ENCODE results near the gene PSD4.

PSD4 gene

DNA sequence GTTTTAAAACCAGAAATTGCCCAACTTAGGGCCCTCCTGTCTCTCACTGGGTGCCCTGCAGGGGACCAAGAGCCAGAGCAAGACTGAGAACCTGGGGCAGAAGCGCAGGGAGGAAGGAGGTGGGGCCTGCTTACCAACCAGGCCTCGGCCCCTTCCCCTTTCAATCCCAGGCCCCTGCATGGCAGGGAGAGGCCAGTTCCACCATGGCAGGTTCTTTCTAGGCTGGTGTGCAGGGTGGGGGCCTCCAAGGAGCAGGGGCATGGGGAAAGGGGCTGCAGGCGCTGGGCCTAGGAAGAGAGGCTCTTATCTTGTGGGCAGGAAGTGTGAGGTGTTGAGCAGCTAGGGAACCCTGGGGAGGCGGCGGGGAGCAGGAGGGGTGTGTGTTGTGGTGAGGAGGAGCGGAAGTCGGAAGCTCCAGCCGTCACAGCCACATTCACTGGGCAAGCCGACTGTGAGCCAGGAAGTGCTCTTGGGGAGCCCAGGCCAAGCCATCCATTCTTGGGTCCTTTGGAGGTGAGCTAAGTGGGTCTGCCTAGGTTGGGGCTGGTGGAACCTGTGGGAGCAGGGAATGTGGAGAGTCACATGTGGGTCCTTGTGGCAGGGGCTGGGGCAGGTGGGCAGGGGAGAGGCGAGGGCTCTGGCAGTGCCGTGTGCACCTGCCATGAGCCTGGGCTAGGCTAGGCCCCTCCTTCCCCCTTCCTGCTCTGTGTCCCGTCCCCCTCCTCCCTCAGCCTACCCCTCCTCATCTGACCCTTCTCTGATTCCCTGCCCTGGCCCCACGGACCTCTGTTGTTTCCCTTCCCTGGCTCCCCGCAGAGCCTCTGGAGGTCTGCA, at the start of gene PSD4:
Gene PSD4, plus strand, starts transcription at position 430 of the 834 bp plus-strand sequence. CDS start 8,486 bp downstream, outside the sequence.
- peak; percentile 78 for DNase-seq

DNA sequence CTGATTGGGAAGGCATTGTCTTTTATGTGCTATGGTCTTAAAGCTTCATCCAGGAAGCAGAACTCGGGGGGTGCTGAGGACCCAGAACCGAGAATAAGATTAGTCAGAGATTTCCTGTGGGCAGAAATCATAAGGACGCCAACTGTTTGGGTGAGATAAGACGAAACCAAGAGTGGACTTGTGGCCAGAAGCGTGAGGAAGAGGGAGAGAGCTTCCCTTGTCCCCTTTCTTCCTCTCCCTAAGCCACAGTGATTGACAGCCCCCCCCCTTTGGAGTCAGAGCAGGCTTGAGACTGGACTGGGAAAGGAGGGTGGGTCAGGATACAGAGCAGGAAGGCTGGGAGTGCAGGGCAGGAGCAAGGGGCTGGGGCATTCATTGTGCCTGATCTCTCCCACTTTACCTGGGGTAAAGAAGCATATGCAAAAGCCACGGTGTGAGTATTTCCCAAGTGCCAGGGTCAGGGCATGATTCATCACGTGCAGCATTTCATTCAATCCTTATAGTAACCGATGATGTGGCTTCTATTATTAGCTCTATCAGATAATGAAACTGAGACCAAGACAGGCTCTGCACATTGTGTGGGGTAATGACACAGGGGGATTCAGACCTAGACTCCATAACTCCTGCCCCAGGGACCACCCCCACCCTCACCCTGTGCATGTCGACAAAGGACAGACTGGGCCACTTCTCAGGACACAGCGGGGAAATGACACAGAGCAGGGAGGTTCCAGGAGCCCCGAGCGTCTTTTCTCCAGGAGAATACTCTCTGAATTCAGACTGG, 49.4 kb upstream of the PSD4 start:
- peak; percentile 34 for DNase-seq

DNA sequence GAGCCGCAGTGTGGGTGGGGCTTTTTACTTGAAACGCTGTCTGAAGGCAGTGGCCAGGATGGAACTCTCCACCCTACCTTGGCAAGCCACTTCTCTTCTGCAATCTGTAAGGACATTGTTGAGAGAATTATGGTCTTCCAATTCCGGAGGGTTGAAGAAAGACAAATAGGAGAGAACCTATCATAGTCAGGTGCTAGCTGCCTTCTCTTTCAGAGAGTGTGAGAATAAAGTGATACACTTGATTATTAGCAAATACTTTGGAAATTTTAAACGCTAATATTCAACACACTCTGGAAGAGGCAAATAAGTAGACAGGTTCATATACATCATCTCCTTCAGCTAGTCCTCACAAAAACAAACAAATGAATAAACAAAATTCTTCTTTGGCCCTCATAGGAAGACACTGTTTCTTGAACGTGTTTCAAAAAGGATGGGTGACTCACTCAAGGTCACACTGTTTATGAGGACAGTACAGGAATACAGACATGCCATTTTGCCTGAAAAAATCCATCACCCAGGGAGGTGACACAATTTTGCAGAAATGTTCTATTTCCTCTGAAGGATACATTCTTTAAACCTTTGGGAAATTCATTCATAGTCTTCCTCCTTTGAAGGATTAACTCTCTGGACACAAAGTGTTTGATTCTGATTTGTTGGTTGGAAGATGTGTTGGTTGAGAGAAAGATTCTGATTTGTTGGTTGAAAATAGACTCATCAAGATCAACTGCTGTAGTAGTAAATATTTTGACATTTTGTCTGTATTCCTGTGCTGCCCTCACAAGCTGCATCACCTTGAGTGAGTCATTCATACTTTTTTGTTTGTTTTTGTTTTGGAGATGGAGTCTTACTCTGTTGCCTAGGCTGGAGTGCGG, 48.6 kb upstream of the PSD4 start:
- no peak for DNase-seq

DNA sequence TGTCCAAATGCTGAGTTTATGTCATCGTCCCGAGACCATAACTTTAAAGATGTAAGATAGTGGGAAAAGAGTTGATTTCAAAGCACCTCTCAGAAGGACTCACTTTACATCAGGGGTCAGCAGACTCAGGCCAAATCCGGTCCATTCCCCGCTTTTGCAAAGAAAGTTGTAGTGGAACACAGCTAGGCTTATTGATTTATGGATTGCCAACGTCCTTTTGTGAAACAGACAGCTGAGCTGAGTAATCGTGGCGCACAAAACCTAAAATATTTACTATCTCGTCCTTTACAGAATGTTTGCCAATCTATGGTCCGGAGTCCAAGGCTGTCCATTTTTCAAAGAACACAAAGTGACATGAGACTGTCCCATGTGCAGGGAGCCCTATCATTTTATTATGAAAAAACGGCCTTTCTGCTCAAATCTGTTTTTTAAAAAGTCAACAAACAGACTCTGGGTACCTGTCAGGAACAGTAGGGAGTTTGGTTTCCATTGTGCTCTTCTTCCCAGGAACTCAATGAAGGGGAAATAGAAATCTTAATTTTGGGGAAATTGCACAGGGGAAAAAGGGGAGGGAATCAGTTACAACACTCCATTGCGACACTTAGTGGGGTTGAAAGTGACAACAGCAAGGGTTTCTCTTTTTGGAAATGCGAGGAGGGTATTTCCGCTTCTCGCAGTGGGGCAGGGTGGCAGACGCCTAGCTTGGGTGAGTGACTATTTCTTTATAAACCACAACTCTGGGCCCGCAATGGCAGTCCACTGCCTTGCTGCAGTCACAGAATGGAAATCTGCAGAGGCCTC, 46.7 kb upstream of the PSD4 start, which contains the start of gene IL1RN:
Gene IL1RN, plus strand, starts transcription at position 754 of the 801 bp plus-strand sequence. Its CDS starts 27 bp downstream, at position 781.
- peak; percentile 75 for DNase-seq

DNA sequence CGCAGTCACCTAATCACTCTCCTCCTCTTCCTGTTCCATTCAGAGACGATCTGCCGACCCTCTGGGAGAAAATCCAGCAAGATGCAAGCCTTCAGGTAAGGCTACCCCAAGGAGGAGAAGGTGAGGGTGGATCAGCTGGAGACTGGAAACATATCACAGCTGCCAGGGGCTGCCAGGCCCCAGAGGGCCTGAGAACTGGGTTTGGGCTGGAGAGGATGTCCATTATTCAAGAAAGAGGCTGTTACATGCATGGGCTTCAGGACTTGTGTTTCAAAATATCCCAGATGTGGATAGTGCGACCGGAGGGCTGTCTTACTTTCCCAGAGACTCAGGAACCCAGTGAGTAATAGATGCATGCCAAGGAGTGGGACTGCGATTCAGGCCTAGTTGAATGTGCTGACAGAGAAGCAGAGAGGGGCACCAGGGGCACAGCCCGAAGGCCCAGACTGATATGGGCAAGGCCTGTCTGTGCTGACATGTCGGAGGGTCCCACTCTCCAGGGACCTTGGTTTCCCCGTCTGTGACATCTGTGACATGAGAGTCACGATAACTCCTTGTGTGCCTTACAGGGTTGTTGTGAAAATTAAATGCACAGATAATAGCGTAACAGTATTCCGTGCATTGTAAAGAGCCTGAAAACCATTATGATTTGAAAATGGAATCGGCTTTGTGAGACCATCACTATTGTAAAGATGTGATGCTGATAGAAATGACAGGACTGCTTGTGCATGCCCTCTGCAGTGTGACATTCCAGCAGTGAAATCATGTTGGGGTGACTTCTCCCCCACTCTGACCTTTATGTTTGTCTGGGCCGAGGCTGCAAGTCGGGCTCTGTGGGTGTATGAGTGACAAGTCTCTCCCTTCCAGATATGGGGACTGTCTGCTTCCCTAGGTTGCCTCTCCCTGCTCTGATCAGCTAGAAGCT, 45.9 kb upstream of the PSD4 start:
- DNase-seq: no peak

DNA sequence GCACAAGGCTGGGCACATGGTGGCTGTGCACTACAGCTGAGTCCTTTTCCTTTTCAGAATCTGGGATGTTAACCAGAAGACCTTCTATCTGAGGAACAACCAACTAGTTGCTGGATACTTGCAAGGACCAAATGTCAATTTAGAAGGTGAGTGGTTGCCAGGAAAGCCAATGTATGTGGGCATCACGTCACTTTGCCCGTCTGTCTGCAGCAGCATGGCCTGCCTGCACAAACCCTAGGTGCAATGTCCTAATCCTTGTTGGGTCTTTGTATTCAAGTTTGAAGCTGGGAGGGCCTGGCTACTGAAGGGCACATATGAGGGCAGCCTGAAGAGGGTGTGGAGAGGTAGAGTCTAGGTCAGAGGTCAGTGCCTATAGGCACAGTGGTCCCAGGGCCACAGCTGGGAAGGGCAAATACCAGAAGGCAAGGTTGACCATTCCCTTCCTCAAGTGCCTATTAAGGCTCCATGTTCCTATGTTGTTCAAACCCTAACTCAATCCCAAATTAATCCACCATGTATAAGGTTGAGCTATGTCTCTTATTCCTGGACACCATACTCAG, 44.2 kb upstream of the PSD4 start:
- no peak for DNase-seq

DNA sequence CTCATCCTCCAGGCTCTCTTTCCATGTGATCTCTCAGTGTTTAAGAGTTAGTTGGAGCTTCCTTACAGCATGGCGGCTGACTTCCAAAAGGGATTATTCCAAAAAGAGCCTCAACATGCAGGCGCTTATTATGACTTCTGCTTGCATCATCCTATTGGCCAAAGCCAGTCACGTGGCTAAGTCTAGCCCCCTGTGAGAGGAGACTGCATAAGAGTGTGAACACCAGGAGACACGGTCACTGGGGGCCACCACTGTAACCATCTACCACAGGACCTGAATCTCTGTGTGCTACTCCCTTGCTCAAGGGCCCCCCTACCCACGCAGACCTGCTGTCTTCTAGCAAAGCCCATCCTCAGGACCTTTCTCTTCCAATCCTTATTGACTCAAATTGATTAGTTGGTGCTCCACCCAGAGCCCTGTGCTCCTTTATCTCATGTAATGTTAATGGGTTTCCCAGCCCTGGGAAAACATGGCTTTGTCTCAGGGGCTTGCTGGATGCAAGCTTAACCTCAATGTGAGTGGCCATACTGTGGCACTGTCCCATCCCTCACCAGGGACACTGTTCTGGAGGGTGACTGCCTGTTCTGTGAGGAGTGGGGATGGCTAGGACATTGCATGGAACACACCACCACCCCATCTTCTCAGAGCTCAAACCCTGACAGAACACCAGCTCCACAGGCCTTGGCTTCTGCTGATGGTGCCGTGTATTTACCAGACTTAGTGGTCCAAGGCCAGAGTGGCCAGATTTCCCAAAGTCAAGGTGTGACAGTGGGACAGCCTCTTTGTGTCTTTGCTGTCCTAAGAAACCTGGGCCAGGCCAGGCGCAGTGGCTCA, 42.2 kb upstream of the PSD4 start:
- no peak for DNase-seq

DNA sequence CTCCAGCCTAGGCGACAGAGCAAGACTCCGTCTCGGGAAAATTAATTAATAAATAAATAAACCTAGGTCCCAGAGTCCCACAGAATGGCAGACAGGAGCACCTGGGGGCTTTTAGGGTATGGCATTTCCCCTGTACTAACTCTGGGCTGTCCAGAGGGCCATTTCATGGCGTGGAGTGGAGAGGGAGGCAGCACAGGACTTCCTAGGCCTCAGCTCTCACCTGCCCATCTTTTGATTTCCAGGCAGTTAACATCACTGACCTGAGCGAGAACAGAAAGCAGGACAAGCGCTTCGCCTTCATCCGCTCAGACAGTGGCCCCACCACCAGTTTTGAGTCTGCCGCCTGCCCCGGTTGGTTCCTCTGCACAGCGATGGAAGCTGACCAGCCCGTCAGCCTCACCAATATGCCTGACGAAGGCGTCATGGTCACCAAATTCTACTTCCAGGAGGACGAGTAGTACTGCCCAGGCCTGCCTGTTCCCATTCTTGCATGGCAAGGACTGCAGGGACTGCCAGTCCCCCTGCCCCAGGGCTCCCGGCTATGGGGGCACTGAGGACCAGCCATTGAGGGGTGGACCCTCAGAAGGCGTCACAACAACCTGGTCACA, 41.3 kb upstream of the PSD4 start:
- no peak for DNase-seq

DNA sequence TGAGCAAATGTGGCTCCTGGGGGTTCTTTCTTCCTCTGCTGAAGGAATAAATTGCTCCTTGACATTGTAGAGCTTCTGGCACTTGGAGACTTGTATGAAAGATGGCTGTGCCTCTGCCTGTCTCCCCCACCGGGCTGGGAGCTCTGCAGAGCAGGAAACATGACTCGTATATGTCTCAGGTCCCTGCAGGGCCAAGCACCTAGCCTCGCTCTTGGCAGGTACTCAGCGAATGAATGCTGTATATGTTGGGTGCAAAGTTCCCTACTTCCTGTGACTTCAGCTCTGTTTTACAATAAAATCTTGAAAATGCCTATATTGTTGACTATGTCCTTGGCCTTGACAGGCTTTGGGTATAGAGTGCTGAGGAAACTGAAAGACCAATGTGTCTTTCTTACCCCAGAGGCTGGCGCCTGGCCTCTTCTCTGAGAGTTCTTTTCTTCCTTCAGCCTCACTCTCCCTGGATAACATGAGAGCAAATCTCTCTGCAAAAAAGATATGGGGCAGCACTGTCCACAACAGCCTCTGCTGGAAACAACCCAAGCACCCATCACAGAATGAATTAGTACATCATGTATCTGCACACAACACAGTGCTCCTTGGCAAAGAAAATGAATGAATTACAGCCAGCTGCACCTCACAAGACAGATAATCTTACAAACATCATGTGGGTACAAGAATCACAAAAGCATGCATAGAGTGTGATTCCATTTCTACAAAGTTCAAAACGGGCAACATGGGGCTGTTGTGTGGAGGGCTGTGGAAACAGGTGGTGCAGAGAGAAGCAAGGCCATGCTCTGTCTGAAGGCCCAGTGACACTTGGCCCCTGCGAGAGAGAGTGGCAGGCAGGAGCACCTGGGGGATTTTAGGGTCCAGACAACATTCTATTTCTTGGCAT, 39.8 kb upstream of the PSD4 start:
- no peak for DNase-seq

DNA sequence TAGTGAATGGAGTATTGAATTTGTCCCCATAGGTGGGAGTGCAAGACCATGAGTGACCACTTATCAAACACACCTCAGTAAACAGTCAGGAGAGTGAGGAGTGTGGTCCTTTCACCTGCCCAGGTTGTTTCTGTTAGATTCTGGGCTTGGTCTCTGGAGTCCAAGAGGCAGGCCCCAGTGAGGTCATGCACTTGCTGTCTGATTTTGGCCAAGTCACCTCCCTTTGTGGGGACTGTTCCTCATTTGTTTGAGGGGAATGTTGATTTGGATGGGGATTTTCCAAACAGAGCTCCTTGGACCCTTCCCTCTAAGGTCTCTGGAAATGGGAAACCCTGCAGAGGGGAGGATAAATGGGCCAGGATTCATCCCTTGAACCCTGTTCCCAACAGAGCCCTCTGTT, 39.1 kb upstream of the PSD4 start:
- no peak for DNase-seq

DNA sequence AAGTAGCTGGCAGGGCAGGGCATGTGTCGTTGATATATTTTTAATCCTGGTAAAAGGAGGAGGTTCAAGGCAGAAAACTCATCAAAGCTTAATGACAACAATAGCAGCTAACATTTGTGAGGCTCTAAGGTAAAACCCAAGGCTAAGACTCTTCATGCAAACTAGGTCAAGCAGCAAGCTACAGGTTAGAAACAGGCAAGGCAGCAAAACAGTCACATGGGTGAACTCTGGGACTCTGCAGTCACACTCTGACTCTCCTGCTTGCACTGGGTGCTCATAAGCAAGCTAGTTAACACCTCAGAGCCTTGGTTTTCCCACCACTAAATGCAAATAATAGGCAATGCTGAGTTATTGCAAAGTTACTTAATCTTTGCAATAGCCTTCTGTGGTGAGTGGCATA, 38.5 kb upstream of the PSD4 start:
- no peak for DNase-seq

DNA sequence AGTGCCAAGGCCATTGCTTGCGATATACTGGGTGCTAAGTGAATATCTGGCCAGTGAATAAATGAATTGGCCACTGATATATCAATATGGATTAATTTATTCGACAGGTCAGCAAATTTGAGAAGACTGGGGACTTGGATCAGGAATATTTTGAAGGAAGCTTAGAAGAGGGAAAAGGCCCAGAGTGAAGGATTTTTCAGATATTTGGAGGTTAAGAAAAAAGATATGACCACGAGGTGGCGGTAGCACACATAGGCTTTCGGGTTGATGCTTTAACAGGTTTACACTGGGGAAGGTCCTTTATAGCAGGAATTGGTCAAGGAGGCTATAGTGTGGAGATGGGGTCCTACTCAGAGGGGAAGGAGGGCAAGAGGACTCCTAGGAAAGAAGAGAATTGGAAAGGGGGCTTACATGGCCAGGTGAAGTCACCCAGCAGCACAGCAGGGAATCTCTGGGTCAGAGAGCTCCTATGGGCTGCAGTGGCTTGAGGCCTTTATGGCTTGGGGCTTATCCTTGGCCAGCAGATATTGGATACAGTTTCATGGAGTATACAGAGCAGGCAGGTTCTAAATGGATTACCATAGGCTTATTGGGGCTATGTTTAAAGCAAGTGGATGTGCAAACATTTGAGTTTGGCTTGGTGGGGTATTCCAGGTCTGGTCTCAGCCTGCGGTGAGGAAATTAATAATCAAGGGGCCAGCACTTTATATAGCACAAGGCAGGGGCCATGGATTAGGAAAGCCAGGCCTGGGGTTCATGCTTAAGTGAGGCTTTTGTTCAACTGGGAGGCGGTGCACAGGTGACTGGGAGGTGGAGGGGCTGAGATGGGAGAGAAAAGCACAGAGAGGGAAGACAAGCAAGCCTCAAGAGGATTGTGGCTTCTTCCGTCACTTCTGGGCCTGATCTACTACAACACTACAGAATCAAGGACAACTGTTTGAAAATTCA, 36.7 kb upstream of the PSD4 start:
- no peak for DNase-seq

DNA sequence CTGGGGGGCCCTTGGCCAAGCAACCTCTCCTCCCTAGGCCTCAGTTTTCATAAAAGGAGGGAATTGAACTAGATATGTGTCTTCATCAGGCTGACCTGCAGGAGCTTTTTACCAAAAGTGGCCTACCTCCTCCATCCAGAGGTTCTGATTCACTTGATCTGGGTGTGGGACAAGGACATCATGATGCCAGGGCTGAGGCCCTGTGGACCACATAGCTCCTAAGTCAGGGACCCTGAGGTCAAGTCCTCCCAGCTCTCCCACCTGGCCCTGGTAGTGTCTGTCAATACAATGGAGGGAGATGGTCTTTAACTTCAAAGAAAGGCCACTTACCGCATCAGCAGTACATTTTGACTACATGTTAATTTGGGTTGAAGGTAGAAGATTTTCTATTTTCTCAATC, 35.9 kb upstream of the PSD4 start:
- no peak for DNase-seq

DNA sequence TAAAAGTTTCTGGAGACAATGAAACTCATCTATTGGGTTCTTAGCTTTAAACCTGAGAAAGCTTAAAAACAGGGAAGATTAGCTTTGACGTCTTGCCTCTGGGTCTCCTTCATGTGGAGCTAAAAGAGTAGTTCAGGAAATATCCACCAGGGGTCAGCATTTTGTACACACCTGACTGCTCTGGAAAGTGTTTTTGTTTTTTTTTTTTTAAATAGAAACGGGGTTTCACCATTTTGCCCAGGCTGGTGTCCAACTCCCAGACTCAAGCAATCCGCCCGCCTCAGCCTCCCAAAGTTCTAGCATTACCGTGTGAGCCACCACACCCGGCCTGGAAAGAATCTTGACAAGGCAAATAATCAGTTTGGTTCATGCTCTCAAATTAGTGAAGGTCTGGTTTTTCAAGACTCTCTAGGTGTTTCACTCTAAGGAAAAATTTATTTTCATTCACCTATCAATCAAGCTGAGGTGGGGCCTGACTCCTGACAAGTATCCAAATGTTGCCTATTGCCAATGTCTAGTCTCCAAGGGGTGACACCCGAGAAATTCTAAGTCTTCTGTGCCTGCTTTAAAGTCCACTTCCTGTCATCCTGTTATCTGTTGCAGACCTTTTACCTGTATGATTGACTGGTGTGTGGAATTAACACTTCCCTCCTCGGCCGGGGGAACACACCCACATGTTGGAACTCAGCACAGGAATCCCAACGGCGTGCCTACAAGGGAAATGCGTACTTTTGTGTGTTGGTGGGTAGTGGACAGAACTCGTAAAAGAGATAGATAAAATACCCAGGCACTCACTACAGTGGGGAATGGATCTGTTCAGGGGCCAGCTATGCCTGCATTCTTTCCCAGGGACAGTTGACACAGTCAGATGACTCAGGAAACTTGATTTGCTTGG, 35.1 kb upstream of the PSD4 start:
- peak; percentile 22 for DNase-seq

DNA sequence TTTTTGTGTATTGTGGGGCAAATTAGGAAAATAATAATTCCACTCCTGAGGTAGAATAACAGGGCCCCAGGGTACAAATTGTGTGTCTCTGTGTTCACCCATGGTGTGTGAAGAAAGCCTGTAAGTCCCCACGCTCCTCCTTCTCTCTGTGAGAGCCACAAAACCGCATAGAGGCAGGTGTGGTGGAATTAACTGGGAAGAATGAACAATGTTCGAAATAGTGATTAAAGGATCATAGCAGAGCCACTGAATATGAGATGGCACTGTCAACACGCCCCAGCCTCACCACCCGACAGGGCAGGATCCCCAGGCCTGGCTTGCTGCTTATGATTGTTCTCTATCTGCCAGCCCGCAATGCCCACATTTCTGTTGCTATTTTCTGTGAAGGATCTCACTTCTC, 32.3 kb upstream of the PSD4 start:
- DNase-seq: no peak

DNA sequence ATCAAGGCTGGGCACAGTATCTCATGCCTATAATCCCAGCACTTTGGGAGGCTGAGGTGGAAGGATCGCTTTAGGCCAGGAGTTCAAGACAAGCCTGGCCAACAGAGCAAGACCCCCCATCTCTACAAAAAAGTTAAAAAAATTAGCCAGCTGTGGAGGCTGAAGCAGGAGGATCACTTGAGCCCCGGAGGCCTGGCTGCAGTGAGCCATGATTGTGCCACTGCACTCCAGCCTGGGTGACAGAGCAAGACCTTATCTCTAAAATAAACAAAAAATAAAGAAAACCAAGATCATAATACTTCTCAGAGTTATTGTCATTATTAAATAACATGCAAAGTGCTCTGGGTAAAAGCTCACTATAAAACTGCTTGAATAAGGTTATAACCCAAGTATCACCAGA, 31.5 kb upstream of the PSD4 start:
- no peak for DNase-seq
